Body of pancreas (tissue), 4 donors: ENCODE measurements around the gene KIDINS220.

Experiments used
- CTCF ChIP-seq, 7 experiments: fragments of 450-650 bp in 4 of 7; fragments of 200-600 bp in 3 of 7; sonication (generic) in 3 of 7; IDR thresholded peaks; one replicate each; pipeline ENCODE4 v1.5.1; 2016 to 2019; ENCODE audit warnings: antibody characterized with exemption in 7 of 7
- POLR2A ChIP-seq, 3 donors: fragments of 450-650 bp; IDR thresholded peaks; one replicate each; pipeline ENCODE4 v1.6.1; 2016; ENCODE audit warnings: antibody characterized with exemption in 3 of 3, mild to moderate bottlenecking in 2 of 3

- no peak for TF ChIP-seq POLR2A (IDR thresholded peaks at IDR 0.05)
- no peak for TF ChIP-seq CTCF (IDR thresholded peaks at IDR 0.05)
Observed at GRCh38 chr2:8839189-8839965, 2.0 kb upstream of the KIDINS220 start.
